ENCODE data around the gene PCDHA3.
A peak's percentile ranks its signal among the peaks of the same experiment; 100 is the strongest.
"Not testable (repeated sequence)": the region's sequence is repeated elsewhere in the genome, so short reads cannot be mapped to it uniquely, and the experiment has no call there.

PCDHA3 gene

GRCh38 chr5:140800816-140801493 is at the start of gene PCDHA3:
PCDHA3 (plus strand) TSS chr5:140801057.
- Histone ChIP-seq H3K27ac (ENCODE audit: low read length) (no peak within 1 kb of the TSS), H3K4me1 (ENCODE audit: control insufficient read depth, insufficient read depth, low read length) (no peaks in the 10 kb centered on the region), H3K9ac (ENCODE audit: low read length in 2 of 2) (no peak within 1 kb of the TSS), H3K27me3 (ENCODE audit: control insufficient read depth in 1 of 2, insufficient read depth in 2 of 2, low read length in 2 of 2) (peaks cover 6 to 21% of the 10 kb centered on the region in 2 donors), H3K36me3 (ENCODE audit: control insufficient read depth in 2 of 2, insufficient read depth in 2 of 2, low read length in 2 of 2) (no peaks in the 10 kb centered on the region), H3K4me3 (ENCODE audit: low read length in 2 of 2) (peak within 1 kb of the TSS; percentile 41 to 56), H3K9me3 (ENCODE audit: control insufficient read depth in 2 of 2, low read length in 2 of 2) (peaks cover 5 to 18% of the 10 kb centered on the region in 2 donors)

GRCh38 chr5:140753561-140753960 is 47.3 kb upstream of the PCDHA3 start:
- no peaks in the 10 kb centered on the region for H3K4me1 ChIP-seq (ENCODE audit: control insufficient read depth, insufficient read depth, low read length)
- no peaks in the 10 kb centered on the region for H3K36me3 ChIP-seq (ENCODE audit: control insufficient read depth in 2 of 2, insufficient read depth in 2 of 2, low read length in 2 of 2)
- H3K27me3 ChIP-seq (ENCODE audit: control insufficient read depth in 1 of 2, insufficient read depth in 2 of 2, low read length in 2 of 2): no peaks in the 10 kb centered on the region
- no peak overlapping the region for H3K4me3 ChIP-seq (ENCODE audit: low read length in 2 of 2)
- no peak overlapping the region for H3K9ac ChIP-seq (ENCODE audit: low read length in 2 of 2)
- peaks cover 6 to 17% of the 10 kb centered on the region in 2 donors for H3K9me3 ChIP-seq (ENCODE audit: control insufficient read depth in 2 of 2, low read length in 2 of 2)
- H3K27ac ChIP-seq (ENCODE audit: low read length): no peak overlapping the region

GRCh38 chr5:140764177-140764973 is 36.5 kb upstream of the PCDHA3 start:
- no peaks in the 10 kb centered on the region for H3K36me3 ChIP-seq (ENCODE audit: control insufficient read depth in 2 of 2, insufficient read depth in 2 of 2, low read length in 2 of 2)
- no peaks in the 10 kb centered on the region for H3K4me1 ChIP-seq (ENCODE audit: control insufficient read depth, insufficient read depth, low read length)
- no peaks in the 10 kb centered on the region for H3K27me3 ChIP-seq (ENCODE audit: control insufficient read depth in 1 of 2, insufficient read depth in 2 of 2, low read length in 2 of 2)
- no peak overlapping the region for H3K9ac ChIP-seq (ENCODE audit: low read length in 2 of 2)
- H3K27ac ChIP-seq (ENCODE audit: low read length): no peak overlapping the region
- no peak overlapping the region for H3K4me3 ChIP-seq (ENCODE audit: low read length in 2 of 2)
- H3K9me3 ChIP-seq (ENCODE audit: control insufficient read depth in 2 of 2, low read length in 2 of 2): peaks cover 39 to 57% of the 10 kb centered on the region in 2 donors

GRCh38 chr5:140767444-140767843 is 33.4 kb upstream of the PCDHA3 start:
- Histone ChIP-seq H3K9me3 (ENCODE audit: control insufficient read depth in 2 of 2, low read length in 2 of 2) (peaks cover 32 to 55% of the 10 kb centered on the region in 2 donors), H3K36me3 (ENCODE audit: control insufficient read depth in 2 of 2, insufficient read depth in 2 of 2, low read length in 2 of 2) (no peaks in the 10 kb centered on the region), H3K4me3 (ENCODE audit: low read length in 2 of 2) (no peak overlapping the region)

GRCh38 chr5:140780512-140780911 is 20.3 kb upstream of the PCDHA3 start:
- H3K27ac ChIP-seq (ENCODE audit: low read length): no peak overlapping the region
- peaks cover 0 to 2% of the 10 kb centered on the region in 2 donors for H3K27me3 ChIP-seq (ENCODE audit: control insufficient read depth in 1 of 2, insufficient read depth in 2 of 2, low read length in 2 of 2)
- H3K9me3 ChIP-seq (ENCODE audit: control insufficient read depth in 2 of 2, low read length in 2 of 2): peaks cover 8 to 21% of the 10 kb centered on the region in 2 donors
- H3K36me3 ChIP-seq (ENCODE audit: control insufficient read depth in 2 of 2, insufficient read depth in 2 of 2, low read length in 2 of 2): no peaks in the 10 kb centered on the region
- H3K4me1 ChIP-seq (ENCODE audit: control insufficient read depth, insufficient read depth, low read length): no peaks in the 10 kb centered on the region
- H3K9ac ChIP-seq (ENCODE audit: low read length in 2 of 2): no peak overlapping the region
- H3K4me3 ChIP-seq (ENCODE audit: low read length in 2 of 2): no peak overlapping the region

More at GRCh38 chr5:140767444-140767843, 33.4 kb upstream of the PCDHA3 start:
- Histone ChIP-seq H3K4me1 (ENCODE audit: control insufficient read depth, insufficient read depth, low read length) (no peaks in the 10 kb centered on the region), H3K27me3 (ENCODE audit: control insufficient read depth in 1 of 2, insufficient read depth in 2 of 2, low read length in 2 of 2) (no peaks in the 10 kb centered on the region), H3K27ac (ENCODE audit: low read length) (no peak overlapping the region), H3K9ac (ENCODE audit: low read length in 2 of 2) (no peak overlapping the region)

- no peak within 1 kb of the TSS for H3K9ac ChIP-seq (ENCODE audit: low read length in 2 of 2)
- no peak within 1 kb of the TSS for H3K4me3 ChIP-seq (ENCODE audit: low read length in 2 of 2)
- H3K27me3 ChIP-seq (ENCODE audit: control insufficient read depth in 1 of 2, insufficient read depth in 2 of 2, low read length in 2 of 2): peaks cover 13 to 22% of the 10 kb centered on the region in 2 donors
- no peak within 1 kb of the TSS for H3K27ac ChIP-seq (ENCODE audit: low read length)
- H3K4me1 ChIP-seq (ENCODE audit: control insufficient read depth, insufficient read depth, low read length): no peaks in the 10 kb centered on the region
- no peaks in the 10 kb centered on the region for H3K36me3 ChIP-seq (ENCODE audit: control insufficient read depth in 2 of 2, insufficient read depth in 2 of 2, low read length in 2 of 2)
- peaks cover 23 to 24% of the 10 kb centered on the region in 2 donors for H3K9me3 ChIP-seq (ENCODE audit: control insufficient read depth in 2 of 2, low read length in 2 of 2)
Observed at GRCh38 chr5:140785905-140786686, 14.8 kb upstream of the PCDHA3 start, which contains the start of gene PCDHA1. PCDHA1 (plus strand) TSS chr5:140786140.

GRCh38 chr5:140787422-140787821 is 13.4 kb upstream of the PCDHA3 start:
- not testable (repeated sequence) for H3K4me1 ChIP-seq (ENCODE audit: control insufficient read depth, insufficient read depth, low read length); H3K36me3 ChIP-seq (ENCODE audit: control insufficient read depth in 2 of 2, insufficient read depth in 2 of 2, low read length in 2 of 2); H3K27ac ChIP-seq (ENCODE audit: low read length); H3K4me3 ChIP-seq (ENCODE audit: low read length in 2 of 2); H3K9ac ChIP-seq (ENCODE audit: low read length in 2 of 2)
- peaks cover 13 to 22% of the 10 kb centered on the region in 2 donors for H3K27me3 ChIP-seq (ENCODE audit: control insufficient read depth in 1 of 2, insufficient read depth in 2 of 2, low read length in 2 of 2)
- H3K9me3 ChIP-seq (ENCODE audit: control insufficient read depth in 2 of 2, low read length in 2 of 2): peaks cover 20% of the 10 kb centered on the region in 2 donors

GRCh38 chr5:140787849-140788504 is 12.9 kb upstream of the PCDHA3 start:
- not testable (repeated sequence) for H3K27ac ChIP-seq (ENCODE audit: low read length); H3K4me1 ChIP-seq (ENCODE audit: control insufficient read depth, insufficient read depth, low read length); H3K9ac ChIP-seq (ENCODE audit: low read length in 2 of 2); H3K4me3 ChIP-seq (ENCODE audit: low read length in 2 of 2); H3K36me3 ChIP-seq (ENCODE audit: control insufficient read depth in 2 of 2, insufficient read depth in 2 of 2, low read length in 2 of 2)
- peaks cover 20 to 21% of the 10 kb centered on the region in 2 donors for H3K9me3 ChIP-seq (ENCODE audit: control insufficient read depth in 2 of 2, low read length in 2 of 2)
- peaks cover 12 to 22% of the 10 kb centered on the region in 2 donors for H3K27me3 ChIP-seq (ENCODE audit: control insufficient read depth in 1 of 2, insufficient read depth in 2 of 2, low read length in 2 of 2)

GRCh38 chr5:140791089-140791488 is 9.8 kb upstream of the PCDHA3 start:
- peaks cover 11 to 40% of the 10 kb centered on the region in 2 donors for H3K27me3 ChIP-seq (ENCODE audit: control insufficient read depth in 1 of 2, insufficient read depth in 2 of 2, low read length in 2 of 2)

More at GRCh38 chr5:140791089-140791488, 9.8 kb upstream of the PCDHA3 start:
- Histone ChIP-seq H3K4me1 (ENCODE audit: control insufficient read depth, insufficient read depth, low read length) (no peaks in the 10 kb centered on the region), H3K36me3 (ENCODE audit: control insufficient read depth in 2 of 2, insufficient read depth in 2 of 2, low read length in 2 of 2) (no peaks in the 10 kb centered on the region), H3K4me3 (ENCODE audit: low read length in 2 of 2) (no peak overlapping the region), H3K9ac (ENCODE audit: low read length in 2 of 2) (no peak overlapping the region), H3K9me3 (ENCODE audit: control insufficient read depth in 2 of 2, low read length in 2 of 2) (peaks cover 21 to 29% of the 10 kb centered on the region in 2 donors), H3K27ac (ENCODE audit: low read length) (no peak overlapping the region)

All from stomach smooth muscle (tissue), 2 donors.